ENCODE measurements around the gene GALR3. TPM values are rescaled to one million over a fixed set of nuclear protein-coding genes. Genes with fewer than 3 reads are reported as not detected.
A peak's percentile ranks its signal among the peaks of the same experiment; 100 is the strongest.

GALR3 gene
- total and polyA plus RNA-seq, 7 experiments from 2014 or later: not detected

DNA sequence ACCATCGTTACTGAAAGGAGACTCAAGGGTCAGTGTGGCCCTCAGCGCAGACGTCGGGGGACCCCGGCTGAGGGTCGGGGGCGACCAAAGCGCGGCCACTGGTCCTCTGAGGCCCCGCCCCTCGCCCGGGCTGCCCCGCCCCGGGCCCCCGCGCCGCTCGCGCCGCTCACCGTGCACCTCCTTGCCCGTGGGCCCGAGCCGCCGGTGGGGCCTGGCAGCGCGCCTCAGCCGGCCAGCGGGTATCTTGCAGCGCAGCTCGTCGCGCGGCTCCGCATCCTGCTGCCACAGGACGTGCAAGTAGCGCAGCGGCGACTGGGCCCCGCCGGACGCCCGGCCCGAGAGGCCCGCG is 20.5 kb downstream of the GALR3 start:
- CTCF ChIA-PET: no interaction called here
- peak; percentile 35 for ATAC-seq
- no peaks in the 10 kb centered on the region for H3K9me3 ChIP-seq (ENCODE audit: control insufficient read depth in 2 of 3, low read length in 3 of 3)
- POLR2A ChIA-PET: interaction anchor here (0.7 to 2.1 kb wide), 14 partner anchors 9 to 237 kb away, joined by 3 to 7 read pairs (median 4); partner anchors contain the start of genes GGA1, MICALL1 and NOL12
- no peaks in the 10 kb centered on the region for H3K27me3 Mint-ChIP-seq
- peaks cover 0 to 1% (median 0%) of the 10 kb centered on the region in 11 donors for H3K9me3 Mint-ChIP-seq
- H3K36me3 ChIP-seq (ENCODE audit: control insufficient read depth in 2 of 3, insufficient read depth in 3 of 3, low read length in 3 of 3): peaks cover 0 to 8% (median 0%) of the 10 kb centered on the region in 3 experiments
- peaks cover 12 to 29% (median 24%) of the 10 kb centered on the region in 7 donors for H3K4me1 Mint-ChIP-seq
- H3K27ac ChIP-seq (ENCODE audit: low read depth, low read length): peak overlapping the region; percentile 83
- peak overlapping the region; percentile 83 to 95 (median 88) for H3K4me3 Mint-ChIP-seq
- peaks cover 3 to 14% of the 10 kb centered on the region in 2 donors for H3K4me1 ChIP-seq (ENCODE audit: control insufficient read depth in 2 of 2, insufficient read depth in 2 of 2, low read length in 2 of 2)
- peaks cover 0 to 14% (median 0%) of the 10 kb centered on the region in 5 donors for H3K36me3 Mint-ChIP-seq
- peak in 1 of 9 donors; percentile 76 for DNase-seq
- peak overlapping the region in 8 of 9 donors; percentile 77 to 92 (median 87) for H3K27ac Mint-ChIP-seq
- intact Hi-C loops (cut with micrococcal nuclease): loop anchor here (1.0 to 10.0 kb wide), 9 partner anchors 25 to 339 kb away; partner anchors contain the start of genes C22orf23 (in 1 of the 2), GCAT (in 1 of the 2), GGA1 (in 1 of the 2) and MICALL1 (in 1 of the 2)
- no peaks in the 10 kb centered on the region for H3K27me3 ChIP-seq (ENCODE audit: control insufficient read depth in 2 of 2, insufficient read depth in 2 of 2, low read length in 2 of 2)
- peak overlapping the region; percentile 84 for H3K4me3 ChIP-seq (ENCODE audit: low read length)

DNA sequence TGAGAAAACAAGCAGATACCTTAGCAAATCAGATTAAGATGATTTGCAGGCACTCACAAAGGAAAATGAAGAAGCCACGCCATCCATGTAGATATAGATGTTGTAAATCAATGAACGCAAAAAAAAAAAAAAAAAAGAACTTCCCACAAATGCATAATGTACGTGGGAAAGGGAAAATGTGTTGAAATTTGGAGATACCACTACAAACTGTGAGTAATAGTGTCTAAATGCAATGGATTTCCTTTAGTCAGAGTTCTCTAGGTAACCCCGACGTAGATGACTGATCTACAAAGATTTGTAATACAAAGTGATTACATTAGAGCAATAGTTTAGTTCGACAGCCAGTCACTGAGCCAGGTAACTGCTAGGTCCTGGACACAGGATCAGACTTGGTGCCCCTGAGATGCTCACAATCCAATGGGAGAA is 21.7 kb downstream of the GALR3 start:
- peaks cover 10 to 16% of the 10 kb centered on the region in 2 donors for H3K4me1 ChIP-seq (ENCODE audit: control insufficient read depth in 2 of 2, insufficient read depth in 2 of 2, low read length in 2 of 2)
- H3K9me3 ChIP-seq (ENCODE audit: control insufficient read depth in 2 of 3, low read length in 3 of 3): no peaks in the 10 kb centered on the region
- ATAC-seq (no peak), DNase-seq (no peak)
- CTCF ChIA-PET: no interaction called here
- Mint-ChIP-seq H3K4me3 (peak overlapping the region; percentile 83 to 95 (median 88)), H3K27ac (peak overlapping the region in 8 of 9 donors; percentile 71 to 92 (median 88)), H3K36me3 (peaks cover 0 to 17% (median 0%) of the 10 kb centered on the region in 5 donors), H3K27me3 (no peaks in the 10 kb centered on the region), H3K4me1 (peaks cover 19 to 42% (median 33%) of the 10 kb centered on the region in 7 donors), H3K9me3 (peaks cover 0 to 4% (median 0%) of the 10 kb centered on the region in 11 donors)
- H3K27me3 ChIP-seq (ENCODE audit: control insufficient read depth in 2 of 2, insufficient read depth in 2 of 2, low read length in 2 of 2): no peaks in the 10 kb centered on the region
- intact Hi-C loops (cut with micrococcal nuclease): loop anchor here (1.0 to 10.0 kb wide), 11 partner anchors 27 to 337 kb away; partner anchors contain the start of genes GCAT (in 2 of the 2), PLA2G6 (in 2 of the 2), C22orf23 (in 1 of the 2) and GGA1 (in 1 of the 2)
- H3K27ac ChIP-seq (ENCODE audit: low read depth, low read length): peak overlapping the region; percentile 83
- peak overlapping the region; percentile 84 for H3K4me3 ChIP-seq (ENCODE audit: low read length)
- POLR2A ChIA-PET: interaction anchor here (1.0 to 1.3 kb wide), 2 partner anchors 159 to 238 kb away, joined by 3 to 5 read pairs; partner anchors contain the start of gene NOL12
- peaks cover 0 to 2% (median 0%) of the 10 kb centered on the region in 3 experiments for H3K36me3 ChIP-seq (ENCODE audit: control insufficient read depth in 2 of 3, insufficient read depth in 3 of 3, low read length in 3 of 3)

- H3K27me3 Mint-ChIP-seq: no peaks in the 10 kb centered on the region
- H3K36me3 ChIP-seq (ENCODE audit: control insufficient read depth in 2 of 3, insufficient read depth in 3 of 3, low read length in 3 of 3): peaks cover 0 to 4% (median 0%) of the 10 kb centered on the region in 3 experiments
- H3K36me3 Mint-ChIP-seq: peaks cover 0 to 24% (median 0%) of the 10 kb centered on the region in 5 donors
- H3K4me1 Mint-ChIP-seq: peaks cover 23 to 56% (median 46%) of the 10 kb centered on the region in 7 donors
- H3K4me1 ChIP-seq (ENCODE audit: control insufficient read depth in 2 of 2, insufficient read depth in 2 of 2, low read length in 2 of 2): peaks cover 21 to 29% of the 10 kb centered on the region in 2 donors
- DNase-seq (no peak), ATAC-seq (no peak)
- H3K4me3 Mint-ChIP-seq: peak overlapping the region in 3 of 10 donors; percentile 13 to 26 (median 17)
- H3K27ac Mint-ChIP-seq: no peak overlapping the region
- intact Hi-C loops (cut with micrococcal nuclease): loop anchor here (5.0 to 10.0 kb wide), 4 partner anchors 39 to 336 kb away; partner anchors contain the start of genes GCAT (in 1 of the 2), LGALS1 (in 1 of the 2), PDXP (in 1 of the 2) and PLA2G6 (in 1 of the 2)
- ChIA-PET POLR2A (interaction anchor here (0.6 to 1.1 kb wide), 3 partner anchors 11 to 60 kb away, joined by 3 to 4 read pairs (median 3); partner anchors contain the start of gene MICALL1), CTCF (interaction anchor here (1.3 kb wide), 1 partner anchor 220 kb away, joined by 4 read pairs; no protein-coding TSS in a partner anchor)
- H3K27me3 ChIP-seq (ENCODE audit: control insufficient read depth in 2 of 2, insufficient read depth in 2 of 2, low read length in 2 of 2): no peaks in the 10 kb centered on the region
- no peak overlapping the region for H3K27ac ChIP-seq (ENCODE audit: low read depth, low read length)
- H3K9me3 Mint-ChIP-seq: peaks cover 0 to 4% (median 0%) of the 10 kb centered on the region in 11 donors
- no peaks in the 10 kb centered on the region for H3K9me3 ChIP-seq (ENCODE audit: control insufficient read depth in 2 of 3, low read length in 3 of 3)
- no peak overlapping the region for H3K4me3 ChIP-seq (ENCODE audit: low read length)
Measured at GRCh38 chr22:37846433-37846832, 23.3 kb downstream of the GALR3 start.

DNA sequence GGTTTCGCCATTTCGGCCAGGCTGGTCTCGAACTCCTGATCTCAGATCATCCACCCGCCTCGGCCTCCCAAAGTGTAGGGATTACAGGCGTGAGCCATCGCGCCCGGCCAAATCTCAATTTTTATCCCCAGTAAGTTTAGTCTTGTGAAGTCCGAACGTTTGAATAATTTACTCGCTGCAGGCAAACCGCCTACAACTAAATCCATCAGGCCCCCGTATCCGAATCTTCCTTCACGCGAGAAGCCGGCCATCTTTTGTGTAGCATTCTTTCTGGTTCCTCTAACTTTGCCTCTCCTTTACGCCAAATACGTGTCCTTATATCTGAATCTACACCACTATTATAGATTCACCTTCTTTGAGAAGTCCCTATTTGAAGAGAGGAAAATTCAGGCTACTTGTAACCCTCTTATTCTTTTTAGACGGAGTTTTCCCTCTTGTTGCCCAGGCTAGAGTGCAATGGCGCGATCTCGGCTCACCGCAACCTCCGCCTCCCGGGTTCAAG is 25.5 kb downstream of the GALR3 start:
- Mint-ChIP-seq H3K36me3 (peaks cover 0 to 27% (median 13%) of the 10 kb centered on the region in 5 donors), H3K27me3 (no peaks in the 10 kb centered on the region), H3K4me3 (peak overlapping the region; percentile 91 to 99 (median 95)), H3K9me3 (peaks cover 0 to 4% (median 0%) of the 10 kb centered on the region in 11 donors), H3K4me1 (peaks cover 23 to 55% (median 45%) of the 10 kb centered on the region in 7 donors), H3K27ac (peak overlapping the region; percentile 89 to 100 (median 98))
- intact Hi-C loops (cut with micrococcal nuclease): loop anchor here (1.0 to 10.0 kb wide), 10 partner anchors 15 to 618 kb away; partner anchors contain the start of genes GGA1 (in 2 of the 2), GCAT (in 1 of the 2), LGALS1 (in 1 of the 2) and NOL12 (in 1 of the 2)
- CTCF ChIA-PET: interaction anchor here (0.6 to 2.4 kb wide), 2 partner anchors 11 to 14 kb away, joined by 3 to 8 read pairs; no protein-coding TSS in a partner anchor
- POLR2A ChIA-PET: interaction anchor here (1.9 kb wide), 1 partner anchor 240 kb away, joined by 6 read pairs; the partner anchor contains the start of gene GGA1
- H3K4me3 ChIP-seq (ENCODE audit: low read length): peak overlapping the region; percentile 77
- no peak for ATAC-seq
- H3K27ac ChIP-seq (ENCODE audit: low read depth, low read length): peak overlapping the region; percentile 79
- H3K27me3 ChIP-seq (ENCODE audit: control insufficient read depth in 2 of 2, insufficient read depth in 2 of 2, low read length in 2 of 2): no peaks in the 10 kb centered on the region
- H3K36me3 ChIP-seq (ENCODE audit: control insufficient read depth in 2 of 3, insufficient read depth in 3 of 3, low read length in 3 of 3): peaks cover 7 to 20% (median 13%) of the 10 kb centered on the region in 3 experiments
- no peaks in the 10 kb centered on the region for H3K9me3 ChIP-seq (ENCODE audit: control insufficient read depth in 2 of 3, low read length in 3 of 3)
- H3K4me1 ChIP-seq (ENCODE audit: control insufficient read depth in 2 of 2, insufficient read depth in 2 of 2, low read length in 2 of 2): peaks cover 21 to 26% of the 10 kb centered on the region in 2 donors
- peak in 5 of 9 donors; percentile 20 to 37 (median 27) for DNase-seq

DNA sequence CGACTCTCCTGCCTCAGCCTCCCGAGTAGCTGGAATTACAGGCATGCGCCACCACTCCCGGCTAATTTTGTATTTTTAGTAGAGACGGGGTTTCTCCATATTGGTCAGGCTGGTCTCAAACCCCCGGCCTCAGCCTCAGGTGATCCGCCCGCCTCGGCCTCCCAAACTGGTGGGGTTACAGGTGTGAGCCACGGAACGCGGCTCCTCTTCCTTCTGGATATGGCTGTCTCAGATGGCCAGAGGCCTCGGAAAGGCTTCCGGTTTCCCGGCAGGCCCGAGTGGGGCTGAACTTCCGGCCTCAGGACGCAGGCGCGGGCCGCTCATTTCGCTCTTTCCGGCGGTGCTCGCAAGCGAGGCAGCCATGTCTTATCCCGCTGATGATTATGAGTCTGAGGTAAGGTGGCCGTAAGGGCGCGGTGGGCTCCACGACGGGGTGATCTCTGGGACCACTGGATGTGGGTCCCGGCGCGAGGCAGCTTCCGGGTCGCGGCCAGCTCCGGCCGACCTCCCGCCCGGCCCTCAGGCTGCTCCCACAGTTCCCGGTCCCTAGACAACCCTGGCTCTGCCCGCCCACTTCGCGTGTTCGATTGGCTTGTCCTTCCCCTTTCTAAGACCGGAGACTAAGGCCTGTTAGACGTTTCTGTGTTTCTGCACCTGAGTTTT is 26.0 kb downstream of the GALR3 start, which contains the start of gene EIF3L:
Gene EIF3L, plus strand, starts transcription at position 331 of the 663 bp plus-strand sequence. Its CDS starts 31 bp downstream, at position 362.
- no peaks in the 10 kb centered on the region for H3K9me3 ChIP-seq (ENCODE audit: control insufficient read depth in 2 of 3, low read length in 3 of 3)
- H3K4me1 Mint-ChIP-seq: peaks cover 26 to 60% (median 50%) of the 10 kb centered on the region in 7 donors
- peak within 1 kb of the TSS; percentile 89 to 100 (median 98) for H3K27ac Mint-ChIP-seq
- H3K27me3 Mint-ChIP-seq: no peaks in the 10 kb centered on the region
- H3K9me3 Mint-ChIP-seq: peaks cover 0 to 4% (median 0%) of the 10 kb centered on the region in 11 donors
- peak; percentile 79 for ATAC-seq
- peak; percentile 79 to 90 (median 84) for DNase-seq
- POLR2A ChIA-PET: interaction anchor here (0.7 to 1.9 kb wide), 3 partner anchors 14 to 241 kb away, joined by 4 to 6 read pairs (median 4); partner anchors contain the start of gene GGA1
- peaks cover 4 to 31% (median 18%) of the 10 kb centered on the region in 5 donors for H3K36me3 Mint-ChIP-seq
- H3K36me3 ChIP-seq (ENCODE audit: control insufficient read depth in 2 of 3, insufficient read depth in 3 of 3, low read length in 3 of 3): peaks cover 7 to 25% (median 13%) of the 10 kb centered on the region in 3 experiments
- intact Hi-C loops (cut with micrococcal nuclease): loop anchor here (1.0 to 10.0 kb wide), 10 partner anchors 14 to 619 kb away; partner anchors contain the start of genes GGA1 (in 2 of the 2), GCAT (in 1 of the 2), LGALS1 (in 1 of the 2) and NOL12 (in 1 of the 2)
- H3K4me3 ChIP-seq (ENCODE audit: low read length): peak within 1 kb of the TSS; percentile 77
- peaks cover 21 to 26% of the 10 kb centered on the region in 2 donors for H3K4me1 ChIP-seq (ENCODE audit: control insufficient read depth in 2 of 2, insufficient read depth in 2 of 2, low read length in 2 of 2)
- no peaks in the 10 kb centered on the region for H3K27me3 ChIP-seq (ENCODE audit: control insufficient read depth in 2 of 2, insufficient read depth in 2 of 2, low read length in 2 of 2)
- H3K27ac ChIP-seq (ENCODE audit: low read depth, low read length): peak within 1 kb of the TSS; percentile 79
- peak within 1 kb of the TSS; percentile 91 to 99 (median 95) for H3K4me3 Mint-ChIP-seq
- CTCF ChIA-PET: interaction anchor here (0.6 to 2.4 kb wide), 4 partner anchors 11 to 227 kb away, joined by 3 to 8 read pairs (median 3); no protein-coding TSS in a partner anchor
